Measurements from ENCODE around the gene GRAP2.
"Not testable (repeated sequence)": the region's sequence is repeated elsewhere in the genome, so short reads cannot be mapped to it uniquely, and the experiment has no call there.

The GRAP2 gene

GRCh38 chr22:39938509-39939111 is 37.7 kb downstream of the GRAP2 start:
- in situ Hi-C loops (cut with HindIII; ENCODE audit: low pct_ligation_motif_present, low pct_unique_long_range_greater_than_20kb, low sequenced_read_pairs) = no loop called here
- DNase-seq = no peak

- in situ Hi-C loops (cut with HindIII; ENCODE audit: low pct_ligation_motif_present, low pct_unique_long_range_greater_than_20kb, low sequenced_read_pairs) = no loop called here
- no peak for DNase-seq
Measured at GRCh38 chr22:39939830-39940229, 38.9 kb downstream of the GRAP2 start.

- in situ Hi-C loops (cut with HindIII; ENCODE audit: low pct_ligation_motif_present, low pct_unique_long_range_greater_than_20kb, low sequenced_read_pairs) = no loop called here
- DNase-seq = no peak
Measured at GRCh38 chr22:39940757-39941305, 39.9 kb downstream of the GRAP2 start.

- in situ Hi-C loops (cut with HindIII; ENCODE audit: low pct_ligation_motif_present, low pct_unique_long_range_greater_than_20kb, low sequenced_read_pairs) = no loop called here
- no peak for DNase-seq
Measured at GRCh38 chr22:39941601-39942000, 40.7 kb downstream of the GRAP2 start.

- no peak for DNase-seq
- in situ Hi-C loops (cut with HindIII; ENCODE audit: low pct_ligation_motif_present, low pct_unique_long_range_greater_than_20kb, low sequenced_read_pairs) = no loop called here
Measured at GRCh38 chr22:39942439-39943230, 41.8 kb downstream of the GRAP2 start.

GRCh38 chr22:39943337-39943736 is 42.5 kb downstream of the GRAP2 start:
- in situ Hi-C loops (cut with HindIII; ENCODE audit: low pct_ligation_motif_present, low pct_unique_long_range_greater_than_20kb, low sequenced_read_pairs) = no loop called here
- no peak for DNase-seq

- no peak for DNase-seq
- in situ Hi-C loops (cut with HindIII; ENCODE audit: low pct_ligation_motif_present, low pct_unique_long_range_greater_than_20kb, low sequenced_read_pairs) = no loop called here
Measured at GRCh38 chr22:39943953-39944872, 43.3 kb downstream of the GRAP2 start.

- in situ Hi-C loops (cut with HindIII; ENCODE audit: low pct_ligation_motif_present, low pct_unique_long_range_greater_than_20kb, low sequenced_read_pairs) = no loop called here
Measured at GRCh38 chr22:39946126-39946502, 45.2 kb downstream of the GRAP2 start.

GRCh38 chr22:39946503-39947219 is 45.8 kb downstream of the GRAP2 start:
- in situ Hi-C loops (cut with HindIII; ENCODE audit: low pct_ligation_motif_present, low pct_unique_long_range_greater_than_20kb, low sequenced_read_pairs) = no loop called here
- DNase-seq = no peak

More at GRCh38 chr22:39946126-39946502, 45.2 kb downstream of the GRAP2 start:
- no peak for DNase-seq

- in situ Hi-C loops (cut with HindIII; ENCODE audit: low pct_ligation_motif_present, low pct_unique_long_range_greater_than_20kb, low sequenced_read_pairs) = no loop called here
- DNase-seq = no peak
Measured at GRCh38 chr22:39947220-39948216, 46.6 kb downstream of the GRAP2 start.

- in situ Hi-C loops (cut with HindIII; ENCODE audit: low pct_ligation_motif_present, low pct_unique_long_range_greater_than_20kb, low sequenced_read_pairs) = no loop called here
- no peak for DNase-seq
Measured at GRCh38 chr22:39949964-39950737, 49.3 kb downstream of the GRAP2 start.

- in situ Hi-C loops (cut with HindIII; ENCODE audit: low pct_ligation_motif_present, low pct_unique_long_range_greater_than_20kb, low sequenced_read_pairs); DNase-seq: not testable (repeated sequence)
Measured at GRCh38 chr22:39951603-39952293, 50.9 kb downstream of the GRAP2 start.

- in situ Hi-C loops (cut with HindIII; ENCODE audit: low pct_ligation_motif_present, low pct_unique_long_range_greater_than_20kb, low sequenced_read_pairs) = no loop called here
- DNase-seq = no peak
Measured at GRCh38 chr22:39952347-39952746, 51.5 kb downstream of the GRAP2 start.

- no peak for DNase-seq
- in situ Hi-C loops (cut with HindIII; ENCODE audit: low pct_ligation_motif_present, low pct_unique_long_range_greater_than_20kb, low sequenced_read_pairs) = no loop called here
Measured at GRCh38 chr22:39953101-39953500, 52.2 kb downstream of the GRAP2 start.

GRCh38 chr22:39954584-39955055 is 53.7 kb downstream of the GRAP2 start:
- in situ Hi-C loops (cut with HindIII; ENCODE audit: low pct_ligation_motif_present, low pct_unique_long_range_greater_than_20kb, low sequenced_read_pairs) = no loop called here
- no peak for DNase-seq

- DNase-seq = no peak
- in situ Hi-C loops (cut with HindIII; ENCODE audit: low pct_ligation_motif_present, low pct_unique_long_range_greater_than_20kb, low sequenced_read_pairs) = no loop called here
Measured at GRCh38 chr22:39955675-39956074, 54.8 kb downstream of the GRAP2 start.

Data from ACHN (cell line).